Kidney (tissue), 14 donors: ENCODE data around the gene NEMF. TPM values are rescaled to one million over a fixed set of nuclear protein-coding genes. Genes with fewer than 3 reads are reported as not detected.

ENCODE experiments used
- DNase-seq, 5 donors: peaks; one replicate each; pipeline ENCODE4 v3.0.0-alpha.2; 2013 to 2020
- FAIRE-seq: peaks from 2 replicates; lab custom pipeline; 2012; peaks lifted over from hg19 to GRCh38; lab: Jason Lieb, UNC
- H3K27ac ChIP-seq, 2 donors: one replicate each; pipeline ENCODE4 v1.7.0; 2013; ENCODE audit warnings: low read depth in 2 of 2, low read length in 2 of 2, inconsistent platforms in 1 of 2
- H3K27me3 ChIP-seq: one replicate; pipeline ENCODE4 v1.7.1; 2013; ENCODE audit warnings: low read length, inconsistent platforms; ENCODE audit not compliant: control insufficient read depth, insufficient read depth
- H3K36me3 ChIP-seq, 3 donors: one replicate each; pipeline versions ENCODE4 v1.7.0 to v1.7.1; 2013; ENCODE audit warnings: low read length in 3 of 3, control low read depth in 1 of 3, inconsistent platforms in 1 of 3; ENCODE audit not compliant: insufficient read depth in 3 of 3, control insufficient read depth in 2 of 3
- H3K4me1 ChIP-seq, 3 donors: one replicate each; pipeline versions ENCODE4 v1.7.0 to v1.7.1; 2013; ENCODE audit warnings: low read length in 3 of 3, inconsistent platforms in 1 of 3, low read depth in 1 of 3; ENCODE audit not compliant: control insufficient read depth in 2 of 3, insufficient read depth in 2 of 3
- H3K4me3 ChIP-seq, 3 donors: one replicate each; pipeline versions ENCODE4 v1.7.0 to v1.8.1; 2013; ENCODE audit warnings: low read length in 3 of 3, control low read depth in 1 of 3, inconsistent platforms in 1 of 3
- H3K9ac ChIP-seq, 3 donors: one replicate each; pipeline versions ENCODE4 v1.7.0 to v1.7.1; 2013; ENCODE audit warnings: low read length in 3 of 3, control low read depth in 1 of 3, inconsistent platforms in 1 of 3
- H3K9me3 ChIP-seq, 3 donors: one replicate each; pipeline versions ENCODE4 v1.7.0 to v1.7.1; 2013; ENCODE audit warnings: low read length in 3 of 3, control low read depth in 1 of 3, inconsistent platforms in 1 of 3; ENCODE audit not compliant: control insufficient read depth in 2 of 3, insufficient read depth in 1 of 3
- intact Hi-C: fragments of 100-400 bp; cut with DNase I; formaldehyde crosslinking; loops from one replicate; pipeline ENCODE4 v1.11.1; 2022
- polyA plus RNA-seq: library from polyadenylated mRNA; stranded (reverse); fragments of 350-450 nt; fragmentation: Illumina TruSeq; extraction: RNeasy Lipid Tissue Mini Kit (QIAGEN cat#74804); gene quantifications from one replicate; pipeline ENCODE4 v1.2.3, GENCODE V29; 2014; ENCODE audit warnings: low read depth, low replicate concordance; ENCODE audit not compliant: insufficient read depth
- total RNA-seq: library from RNA; stranded (reverse); fragmentation: NEBNext Ultra II Directional; extraction: Animal tissue kit (Norgen Biotek cat#: 25700); gene quantifications from one replicate; pipeline ENCODE4 v1.2.1, GENCODE V29; 2021
- TF ChIP-seq, protein P1 (sequence below): IDR thresholded peaks from 3 replicates; pipeline ENCODE4 v1.5.1; 2012; ENCODE audit warnings: mild to moderate bottlenecking, moderate library complexity, borderline replicate concordance; ENCODE audit not compliant: insufficient read depth; ENCODE audit errors: extremely low read depth
- donor health status: control.
- donor health status: control.
- donor health status: control.
- donor health status: control.
- donor health status: control.
- donor health status: DM: yes; HTN: yes; CAD: no.
- donor health status: Normal renal cell carcinoma (clear cell type).

The NEMF gene
- total and polyA plus RNA-seq, 2 donors from 2014 or later, result 26.1 to 79.9 TPM

GRCh38 chr14:49853158-49853477, 530 bp upstream of the NEMF start:
- H3K4me3 ChIP-seq, result peak overlapping the region; percentile 93 to 100 (median 99)
- TF ChIP-seq, protein P1, sequence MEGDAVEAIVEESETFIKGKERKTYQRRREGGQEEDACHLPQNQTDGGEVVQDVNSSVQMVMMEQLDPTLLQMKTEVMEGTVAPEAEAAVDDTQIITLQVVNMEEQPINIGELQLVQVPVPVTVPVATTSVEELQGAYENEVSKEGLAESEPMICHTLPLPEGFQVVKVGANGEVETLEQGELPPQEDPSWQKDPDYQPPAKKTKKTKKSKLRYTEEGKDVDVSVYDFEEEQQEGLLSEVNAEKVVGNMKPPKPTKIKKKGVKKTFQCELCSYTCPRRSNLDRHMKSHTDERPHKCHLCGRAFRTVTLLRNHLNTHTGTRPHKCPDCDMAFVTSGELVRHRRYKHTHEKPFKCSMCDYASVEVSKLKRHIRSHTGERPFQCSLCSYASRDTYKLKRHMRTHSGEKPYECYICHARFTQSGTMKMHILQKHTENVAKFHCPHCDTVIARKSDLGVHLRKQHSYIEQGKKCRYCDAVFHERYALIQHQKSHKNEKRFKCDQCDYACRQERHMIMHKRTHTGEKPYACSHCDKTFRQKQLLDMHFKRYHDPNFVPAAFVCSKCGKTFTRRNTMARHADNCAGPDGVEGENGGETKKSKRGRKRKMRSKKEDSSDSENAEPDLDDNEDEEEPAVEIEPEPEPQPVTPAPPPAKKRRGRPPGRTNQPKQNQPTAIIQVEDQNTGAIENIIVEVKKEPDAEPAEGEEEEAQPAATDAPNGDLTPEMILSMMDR, result no peak
- H3K27ac ChIP-seq, result peak overlapping the region; percentile 92
- peaks cover 4 to 16% (median 4%) of the 10 kb centered on the region in 3 donors for H3K36me3 ChIP-seq
- H3K4me1 ChIP-seq, result peaks cover 0 to 9% (median 0%) of the 10 kb centered on the region in 3 donors
- DNase-seq (no peak), FAIRE-seq (no peak)
- intact Hi-C loops, result no loop called here
- no peaks in the 10 kb centered on the region for H3K9me3 ChIP-seq
- H3K27me3 ChIP-seq, result no peaks in the 10 kb centered on the region
- H3K9ac ChIP-seq, result peak overlapping the region; percentile 96 to 99 (median 99)

DNA sequence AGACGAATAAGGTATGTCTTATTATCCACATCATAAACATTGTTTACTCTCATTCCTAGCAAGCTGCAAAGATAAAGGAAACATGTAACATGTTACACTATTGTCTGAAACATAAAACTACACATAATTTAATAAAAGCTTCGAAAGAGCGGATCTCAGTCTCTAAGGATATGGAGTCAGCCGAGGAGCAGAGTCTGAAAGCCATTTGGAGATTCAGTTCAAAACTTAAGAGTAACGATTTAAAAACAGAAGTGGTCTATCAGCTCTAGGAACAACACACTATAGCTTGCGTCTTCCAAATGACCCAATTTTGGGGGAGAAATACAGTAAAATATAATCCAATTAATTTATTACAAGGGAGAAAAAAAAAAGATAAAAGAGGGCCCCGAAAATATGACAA, 775 bp downstream of the NEMF start:
- peaks cover 4 to 16% (median 4%) of the 10 kb centered on the region in 3 donors for H3K36me3 ChIP-seq
- no peak for DNase-seq
- FAIRE-seq, result no peak

DNA sequence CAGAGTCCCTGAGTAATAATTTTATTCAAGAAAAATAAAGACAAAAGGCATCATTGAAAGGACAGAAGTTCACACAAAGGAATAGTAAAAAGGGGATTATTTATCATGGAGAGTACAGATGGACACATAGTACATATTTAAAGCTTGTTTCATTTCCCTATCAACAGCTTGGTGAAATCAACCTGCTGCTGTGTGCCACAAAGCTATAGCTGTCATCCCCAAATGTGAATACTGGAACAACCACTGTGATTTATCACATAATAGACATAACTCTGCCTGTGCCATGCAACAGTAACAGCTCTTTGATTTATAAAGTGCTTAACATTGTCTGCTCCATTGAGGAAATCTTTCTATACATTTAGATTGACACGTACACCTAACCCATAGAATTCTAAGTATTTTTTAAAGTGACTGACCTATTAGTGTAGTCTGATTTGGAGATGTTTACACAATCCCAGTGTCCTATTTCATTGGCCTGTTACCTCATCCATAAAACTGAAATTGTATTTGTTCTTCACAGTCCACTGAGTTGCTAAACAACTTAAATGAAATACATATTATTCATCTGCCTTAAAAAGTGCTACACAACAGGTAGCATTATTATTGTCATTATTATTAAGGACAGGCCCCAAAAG, 3.3 kb downstream of the NEMF start:
- DNase-seq, result no peak
- no peak for FAIRE-seq
- H3K4me1 ChIP-seq, result peaks cover 0 to 9% (median 0%) of the 10 kb centered on the region in 3 donors
- peaks cover 4 to 24% (median 6%) of the 10 kb centered on the region in 3 donors for H3K36me3 ChIP-seq
- no peak overlapping the region for H3K9ac ChIP-seq
- H3K27me3 ChIP-seq, result no peaks in the 10 kb centered on the region
- TF ChIP-seq, protein P1, result no peak
- intact Hi-C loops, result no loop called here
- H3K9me3 ChIP-seq, result no peaks in the 10 kb centered on the region
- H3K27ac ChIP-seq, result no peak overlapping the region
- no peak overlapping the region for H3K4me3 ChIP-seq

More for the DNA sequence above, 775 bp downstream of the NEMF start:
- peak overlapping the region; percentile 93 to 100 (median 99) for H3K4me3 ChIP-seq
- H3K4me1 ChIP-seq, result peaks cover 0 to 9% (median 0%) of the 10 kb centered on the region in 3 donors
- no peaks in the 10 kb centered on the region for H3K27me3 ChIP-seq
- peak overlapping the region; percentile 96 to 99 (median 99) for H3K9ac ChIP-seq
- TF ChIP-seq, protein P1, result no peak
- H3K27ac ChIP-seq, result no peak overlapping the region
- H3K9me3 ChIP-seq, result no peaks in the 10 kb centered on the region
- intact Hi-C loops, result no loop called here

- Histone ChIP-seq H3K9ac (no peak overlapping the region), H3K4me3 (no peak overlapping the region), H3K9me3 (no peaks in the 10 kb centered on the region), H3K4me1 (no peaks in the 10 kb centered on the region), H3K36me3 (peaks cover 12 to 63% (median 29%) of the 10 kb centered on the region in 3 donors), H3K27me3 (no peaks in the 10 kb centered on the region), H3K27ac (no peak overlapping the region)
- FAIRE-seq (peak; percentile 66), DNase-seq (no peak)
- intact Hi-C loops, result no loop called here
- TF ChIP-seq, protein P1, result no peak
These were observed 23.9 kb downstream of the NEMF start for GRCh38 chr14:49828640-49829039.
